ENCODE data around the gene KCTD10. TPM values are rescaled to one million over a fixed set of nuclear protein-coding genes. Genes with fewer than 3 reads are reported as not detected.
A peak's percentile ranks its signal among the peaks of the same experiment; 100 is the strongest.

KCTD10 gene
- total and polyA plus RNA-seq, 10 of the 15 experiments (the other 5 are each of a cell fraction or from before 2014, with no cell fraction given): 5.6 to 52.0 (median 34.2) TPM

GRCh38 chr12:109476807-109477184 lies 304 bp downstream of the KCTD10 start (continued):
- TF ChIP-seq ZBTB11 (CRISPR knock-in tag; IDR thresholded peaks at IDR 0.05): no peak
- TF ChIP-seq CHD1 (IDR thresholded peaks at IDR 0.05; ENCODE audit: low read depth, low read length): no peak

GRCh38 chr12:109475993-109476806 lies 900 bp downstream of the KCTD10 start:
- H3K4me1 ChIP-seq (ENCODE audit: control insufficient read depth, insufficient read depth, low read length): peaks cover 7% of the 10 kb centered on the region; the same call in 1 of the 2 replicates
- POLR2A ChIA-PET: interaction anchor here (0.9 kb wide), 1 partner anchor 98 kb away, joined by 3 read pairs; the partner anchor contains the start of gene MVK
- intact Hi-C loops (cut with micrococcal nuclease; ENCODE audit: unreplicated experiment): no loop called here
- ATAC-seq: 0 out of 3 replicates have a peak, but pooled peaks have one; percentile 4
- WGBS (ENCODE audit: insufficient coverage, insufficient replicate concordance, low lambda C conversion rate, missing lambda C conversion rate): 28% methylated on average over 19 of the region's 19 CpGs
- BruUV-seq (replicated peaks): TSS peak; percentile 72
- TF ChIP-seq KLF5 (IDR thresholded peaks at IDR 0.05; ENCODE audit: partially characterized antibody): no peak
- no peak for TF ChIP-seq MYB (IDR thresholded peaks at IDR 0.05; ENCODE audit: borderline replicate concordance, low read depth, low read length)
- TF ChIP-seq CEBPB (IDR thresholded peaks at IDR 0.05; ENCODE audit: borderline replicate concordance in 1 of 2, low read depth in 2 of 2, low read length in 2 of 2): no peak
- TF ChIP-seq YY1 (IDR thresholded peaks at IDR 0.05; ENCODE audit: low read depth, low read length): peak; percentile 52; the same call in 1 of the 2 replicates
- CTCF ChIA-PET: no interaction called here
- no peaks in the 10 kb centered on the region; the same call in 1 of the 2 replicates for H4K20me1 ChIP-seq (ENCODE audit: control insufficient read depth, insufficient read depth)
- RAD21 ChIA-PET (ENCODE audit: unreplicated experiment): no interaction called here
- H3K27ac ChIP-seq (ENCODE audit: control insufficient read depth, insufficient read depth): peak overlapping the region; percentile 98
- SMC1A ChIA-PET (ENCODE audit: uncharacterized antibody, unreplicated experiment): interaction anchor here (2.0 kb wide), 1 partner anchor 43 kb away, joined by 4 read pairs; no protein-coding TSS in a partner anchor
- peaks cover 57% of the 10 kb centered on the region for H3K79me2 ChIP-seq (ENCODE audit: control insufficient read depth, insufficient read depth, low read length)
- H3K9ac ChIP-seq (ENCODE audit: control insufficient read depth, insufficient read depth, low read length): peak overlapping the region; percentile 91
- H3K4me3 ChIP-seq: peak overlapping the region; percentile 84
- no peaks in the 10 kb centered on the region for H3K36me3 ChIP-seq (ENCODE audit: control insufficient read depth in 2 of 2, insufficient read depth in 2 of 2, low read length in 1 of 2)
- peak overlapping the region; percentile 93 for H3K4me2 ChIP-seq (ENCODE audit: control insufficient read depth, insufficient read depth)
- no peaks in the 10 kb centered on the region for H3K27me3 ChIP-seq (replicated peaks in 1 of 2; ENCODE audit: control insufficient read depth in 2 of 2, insufficient read depth in 2 of 2, low read length in 1 of 2)
- H3K9me3 ChIP-seq (replicated peaks; ENCODE audit: control insufficient read depth, insufficient read depth, low read length): no peaks in the 10 kb centered on the region
- no peak for FAIRE-seq
- in situ Hi-C loops (cut with MboI): no loop called here
- H2AFZ ChIP-seq (ENCODE audit: control insufficient read depth, low read depth, low read length): no peak overlapping the region
- DNase-seq (ENCODE audit: low read depth, low spot score): no peak
